ENCODE measurements around the gene UPP1. TPM values are rescaled to one million over a fixed set of nuclear protein-coding genes. Genes with fewer than 3 reads are reported as not detected.

Gene UPP1
- polyA plus RNA-seq, 6 donors from 2014 or later = 2.7 to 5.6 (median 3.3) TPM; not detected in 1

- Mint-ChIP-seq H3K4me1 (peaks cover 13 to 17% (median 16%) of the 10 kb centered on the region in 3 donors), H3K36me3 (no peaks in the 10 kb centered on the region), H3K27me3 (peaks cover 0 to 11% (median 0%) of the 10 kb centered on the region in 3 donors)
These were observed 2.7 kb downstream of the UPP1 start for GRCh38 chr7:48091506-48092433.

GRCh38 chr7:48094861-48095293 is 5.8 kb downstream of the UPP1 start:
- H3K4me3 Mint-ChIP-seq = peak overlapping the region in 1 of 8 donors; percentile 37
- H3K4me1 Mint-ChIP-seq = peaks cover 9 to 19% (median 19%) of the 10 kb centered on the region in 3 donors
- H3K27ac Mint-ChIP-seq = no peak overlapping the region
- no peaks in the 10 kb centered on the region for H3K36me3 Mint-ChIP-seq
- DNase-seq (no peak), ATAC-seq (ENCODE audit: low read depth in 2 of 2) (no peak)
- H3K27me3 Mint-ChIP-seq = peaks cover 0 to 11% (median 0%) of the 10 kb centered on the region in 3 donors
- H3K9me3 Mint-ChIP-seq = no peaks in the 10 kb centered on the region

More at GRCh38 chr7:48091506-48092433, 2.7 kb downstream of the UPP1 start:
- no peaks in the 10 kb centered on the region for H3K9me3 Mint-ChIP-seq
- DNase-seq (no peak), ATAC-seq (ENCODE audit: low read depth in 2 of 2) (no peak)
- H3K27ac Mint-ChIP-seq = no peak overlapping the region
- H3K4me3 Mint-ChIP-seq = peak overlapping the region in 2 of 8 donors; percentile 13 to 36

GRCh38 chr7:48096273-48096672 is 7.2 kb downstream of the UPP1 start:
- no peak overlapping the region for H3K4me3 Mint-ChIP-seq
- no peak for ATAC-seq (ENCODE audit: low read depth in 2 of 2)

GRCh38 chr7:48097521-48098231 is 8.6 kb downstream of the UPP1 start:
- peaks cover 0 to 5% (median 0%) of the 10 kb centered on the region in 3 donors for H3K27me3 Mint-ChIP-seq
- no peaks in the 10 kb centered on the region for H3K9me3 Mint-ChIP-seq
- ATAC-seq (ENCODE audit: low read depth in 2 of 2) = no peak
- H3K4me1 Mint-ChIP-seq = peaks cover 9 to 14% (median 13%) of the 10 kb centered on the region in 3 donors
- H3K4me3 Mint-ChIP-seq = no peak overlapping the region
- peak overlapping the region; percentile 2 to 89 (median 62) for H3K27ac Mint-ChIP-seq
- no peak for DNase-seq
- peaks cover 5 to 6% of the 10 kb centered on the region in 2 donors for H3K36me3 Mint-ChIP-seq

More at GRCh38 chr7:48096273-48096672, 7.2 kb downstream of the UPP1 start:
- no peak for DNase-seq
- Mint-ChIP-seq H3K27ac (no peak overlapping the region), H3K36me3 (no peaks in the 10 kb centered on the region), H3K9me3 (no peaks in the 10 kb centered on the region), H3K27me3 (peaks cover 0 to 5% (median 0%) of the 10 kb centered on the region in 3 donors), H3K4me1 (peaks cover 9 to 14% (median 13%) of the 10 kb centered on the region in 3 donors)

- no peak for ATAC-seq (ENCODE audit: low read depth in 2 of 2)
- H3K4me1 Mint-ChIP-seq = peaks cover 9 to 14% (median 13%) of the 10 kb centered on the region in 3 donors
- no peak overlapping the region for H3K4me3 Mint-ChIP-seq
- no peak overlapping the region for H3K27ac Mint-ChIP-seq
- H3K27me3 Mint-ChIP-seq = peaks cover 0 to 5% (median 0%) of the 10 kb centered on the region in 3 donors
- no peaks in the 10 kb centered on the region for H3K9me3 Mint-ChIP-seq
- DNase-seq = no peak
- peaks cover 7 to 12% of the 10 kb centered on the region in 2 donors for H3K36me3 Mint-ChIP-seq
These were observed 9.8 kb downstream of the UPP1 start for GRCh38 chr7:48098846-48099245.

GRCh38 chr7:48099781-48100180 is 10.7 kb downstream of the UPP1 start:
- H3K4me1 Mint-ChIP-seq = peaks cover 9 to 14% (median 9%) of the 10 kb centered on the region in 3 donors
- ATAC-seq (ENCODE audit: low read depth in 2 of 2) = no peak
- no peak for DNase-seq
- no peaks in the 10 kb centered on the region for H3K27me3 Mint-ChIP-seq
- H3K4me3 Mint-ChIP-seq = no peak overlapping the region
- no peaks in the 10 kb centered on the region for H3K9me3 Mint-ChIP-seq
- H3K36me3 Mint-ChIP-seq = peaks cover 7 to 19% of the 10 kb centered on the region in 2 donors
- H3K27ac Mint-ChIP-seq = no peak overlapping the region

- H3K4me1 Mint-ChIP-seq = peaks cover 9 to 14% (median 9%) of the 10 kb centered on the region in 3 donors
- H3K27ac Mint-ChIP-seq = no peak overlapping the region
- peaks cover 7 to 21% of the 10 kb centered on the region in 2 donors for H3K36me3 Mint-ChIP-seq
- H3K9me3 Mint-ChIP-seq = no peaks in the 10 kb centered on the region
- no peak overlapping the region for H3K4me3 Mint-ChIP-seq
- H3K27me3 Mint-ChIP-seq = no peaks in the 10 kb centered on the region
- ATAC-seq (ENCODE audit: low read depth in 2 of 2) = no peak
- no peak for DNase-seq
These were observed 12.3 kb downstream of the UPP1 start for GRCh38 chr7:48101352-48101751.

GRCh38 chr7:48101968-48102367 is 12.9 kb downstream of the UPP1 start:
- Mint-ChIP-seq H3K4me3 (no peak overlapping the region), H3K27me3 (no peaks in the 10 kb centered on the region), H3K4me1 (peaks cover 9 to 12% (median 9%) of the 10 kb centered on the region in 3 donors), H3K27ac (no peak overlapping the region), H3K9me3 (no peaks in the 10 kb centered on the region), H3K36me3 (peaks cover 7 to 21% of the 10 kb centered on the region in 2 donors)
- ATAC-seq (ENCODE audit: low read depth in 2 of 2) (no peak), DNase-seq (no peak)

- Mint-ChIP-seq H3K27ac (no peak overlapping the region), H3K4me1 (peaks cover 6 to 8% (median 8%) of the 10 kb centered on the region in 3 donors), H3K4me3 (no peak overlapping the region), H3K9me3 (no peaks in the 10 kb centered on the region), H3K36me3 (peaks cover 12 to 21% of the 10 kb centered on the region in 2 donors), H3K27me3 (no peaks in the 10 kb centered on the region)
- ATAC-seq (ENCODE audit: low read depth in 2 of 2) (no peak), DNase-seq (no peak)
These were observed 13.5 kb downstream of the UPP1 start for GRCh38 chr7:48102530-48102929.

GRCh38 chr7:48105045-48105444 is 16.0 kb downstream of the UPP1 start:
- no peak for ATAC-seq (ENCODE audit: low read depth in 2 of 2)
- H3K27ac Mint-ChIP-seq = no peak overlapping the region

GRCh38 chr7:48106906-48107659 is 18.0 kb downstream of the UPP1 start:
- ATAC-seq (ENCODE audit: low read depth in 2 of 2) = no peak
- Mint-ChIP-seq H3K4me1 (peaks cover 4 to 9% (median 6%) of the 10 kb centered on the region in 3 donors), H3K9me3 (no peaks in the 10 kb centered on the region), H3K4me3 (no peak overlapping the region), H3K36me3 (peaks cover 14 to 20% of the 10 kb centered on the region in 2 donors), H3K27ac (no peak overlapping the region), H3K27me3 (peaks cover 0 to 11% (median 6%) of the 10 kb centered on the region in 3 donors)
- no peak for DNase-seq

More at GRCh38 chr7:48105045-48105444, 16.0 kb downstream of the UPP1 start:
- DNase-seq = no peak
- Mint-ChIP-seq H3K27me3 (no peaks in the 10 kb centered on the region), H3K4me1 (peaks cover 1 to 4% (median 2%) of the 10 kb centered on the region in 3 donors), H3K4me3 (no peak overlapping the region), H3K36me3 (peaks cover 14 to 21% of the 10 kb centered on the region in 2 donors), H3K9me3 (no peaks in the 10 kb centered on the region)

- DNase-seq (no peak), ATAC-seq (ENCODE audit: low read depth in 2 of 2) (no peak)
- H3K27me3 Mint-ChIP-seq = peaks cover 0 to 11% (median 6%) of the 10 kb centered on the region in 3 donors
- peaks cover 7 to 14% of the 10 kb centered on the region in 2 donors for H3K36me3 Mint-ChIP-seq
- no peak overlapping the region for H3K4me3 Mint-ChIP-seq
- no peaks in the 10 kb centered on the region for H3K9me3 Mint-ChIP-seq
- peaks cover 4 to 9% (median 6%) of the 10 kb centered on the region in 3 donors for H3K4me1 Mint-ChIP-seq
- peak overlapping the region in 1 of 6 donors; percentile 21 for H3K27ac Mint-ChIP-seq
These were observed 18.9 kb downstream of the UPP1 start for GRCh38 chr7:48107926-48108472.

Data from naive B cell (primary cell).